ENCODE data around the gene AGT.

AGT gene

DNA sequence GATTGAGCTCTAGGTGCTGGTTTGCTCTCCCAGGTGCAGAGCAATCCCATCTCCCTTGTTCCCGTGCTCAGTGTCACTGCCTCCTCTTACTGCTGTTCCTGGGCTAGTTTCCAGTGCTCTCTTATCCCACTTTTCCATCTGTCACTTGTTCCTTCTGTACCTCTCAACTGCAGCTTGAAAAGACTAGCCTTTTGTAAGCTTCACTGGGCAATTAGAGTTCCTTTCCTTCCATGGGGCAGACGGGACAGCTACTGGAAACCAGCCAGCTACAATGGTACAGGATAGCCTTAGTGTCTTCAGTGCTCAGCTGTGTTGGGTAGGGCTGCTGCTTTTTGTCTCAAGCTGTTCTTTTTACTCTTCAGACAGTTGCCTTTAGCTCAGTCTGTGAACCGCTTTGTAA lies 31.6 kb downstream of the AGT start:
- ChIA-PET POLR2A (interaction anchor here (0.6 kb wide), 1 partner anchor 560 kb away, joined by 3 read pairs; no protein-coding TSS in a partner anchor), CTCF (no interaction called here)
- DNase-seq (ENCODE audit: extremely low spot score), result no peak
- TF ChIP-seq BHLHE40 (IDR thresholded peaks at IDR 0.05; ENCODE audit: borderline replicate concordance) (no peak), TARDBP (IDR thresholded peaks at IDR 0.05) (no peak), ARNT (IDR thresholded peaks at IDR 0.05) (no peak), FOXM1 (IDR thresholded peaks at IDR 0.05; ENCODE audit: borderline replicate concordance) (no peak), ELF4 (IDR thresholded peaks at IDR 0.05) (no peak), LEF1 (IDR thresholded peaks at IDR 0.05; ENCODE audit: borderline replicate concordance) (no peak), FOXK2 (IDR thresholded peaks at IDR 0.05) (no peak), ZNF384 (IDR thresholded peaks at IDR 0.05) (no peak), SUZ12 (IDR thresholded peaks at IDR 0.05) (no peak), CTBP1 (IDR thresholded peaks at IDR 0.05; ENCODE audit: borderline replicate concordance) (no peak), L3MBTL2 (conservative IDR thresholded peaks at IDR 0.05) (no peak), HDGF (IDR thresholded peaks at IDR 0.05; ENCODE audit: borderline replicate concordance) (no peak), NFRKB (IDR thresholded peaks at IDR 0.05) (no peak), SP1 (IDR thresholded peaks at IDR 0.05) (no peak), FOXA1 (IDR thresholded peaks at IDR 0.05) (no peak)
- TF ChIP-seq, protein P1, sequence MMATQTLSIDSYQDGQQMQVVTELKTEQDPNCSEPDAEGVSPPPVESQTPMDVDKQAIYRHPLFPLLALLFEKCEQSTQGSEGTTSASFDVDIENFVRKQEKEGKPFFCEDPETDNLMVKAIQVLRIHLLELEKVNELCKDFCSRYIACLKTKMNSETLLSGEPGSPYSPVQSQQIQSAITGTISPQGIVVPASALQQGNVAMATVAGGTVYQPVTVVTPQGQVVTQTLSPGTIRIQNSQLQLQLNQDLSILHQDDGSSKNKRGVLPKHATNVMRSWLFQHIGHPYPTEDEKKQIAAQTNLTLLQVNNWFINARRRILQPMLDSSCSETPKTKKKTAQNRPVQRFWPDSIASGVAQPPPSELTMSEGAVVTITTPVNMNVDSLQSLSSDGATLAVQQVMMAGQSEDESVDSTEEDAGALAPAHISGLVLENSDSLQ (IDR thresholded peaks at IDR 0.05), result no peak

DNA sequence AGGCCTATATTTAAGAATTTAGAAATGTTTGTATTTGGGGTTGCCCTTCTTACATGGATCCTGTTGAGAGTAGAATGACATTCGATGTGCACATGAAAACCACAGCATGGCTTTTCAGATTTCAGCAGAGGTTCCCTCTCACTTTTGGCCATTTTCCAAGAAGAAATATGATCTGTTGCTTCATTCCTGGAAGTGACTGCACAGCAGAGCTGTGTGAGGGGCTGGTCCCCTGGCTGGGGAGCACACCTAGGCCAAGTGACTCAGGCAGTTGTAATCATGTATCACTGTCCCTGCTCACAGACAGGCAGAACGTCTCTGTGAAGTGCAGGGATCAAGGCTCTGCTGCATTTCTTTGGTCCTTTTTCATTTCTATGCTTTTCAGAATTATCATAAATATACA lies 32.3 kb downstream of the AGT start:
- DNase-seq (ENCODE audit: extremely low spot score), result peak; percentile 55
- TF ChIP-seq CTBP1 (IDR thresholded peaks at IDR 0.05; ENCODE audit: borderline replicate concordance) (no peak), ARNT (IDR thresholded peaks at IDR 0.05) (no peak), FOXK2 (IDR thresholded peaks at IDR 0.05) (no peak), SUZ12 (IDR thresholded peaks at IDR 0.05) (no peak), NFRKB (IDR thresholded peaks at IDR 0.05) (no peak), SP1 (IDR thresholded peaks at IDR 0.05) (no peak), HDGF (IDR thresholded peaks at IDR 0.05; ENCODE audit: borderline replicate concordance) (no peak), TARDBP (IDR thresholded peaks at IDR 0.05) (no peak), FOXM1 (IDR thresholded peaks at IDR 0.05; ENCODE audit: borderline replicate concordance) (no peak), LEF1 (IDR thresholded peaks at IDR 0.05; ENCODE audit: borderline replicate concordance) (no peak), ZNF384 (IDR thresholded peaks at IDR 0.05) (no peak), FOXA1 (IDR thresholded peaks at IDR 0.05) (no peak), BHLHE40 (IDR thresholded peaks at IDR 0.05; ENCODE audit: borderline replicate concordance) (no peak)
- TF ChIP-seq, protein P1 (IDR thresholded peaks at IDR 0.05), result no peak
- ChIA-PET POLR2A (no interaction called here), CTCF (no interaction called here)

DNA sequence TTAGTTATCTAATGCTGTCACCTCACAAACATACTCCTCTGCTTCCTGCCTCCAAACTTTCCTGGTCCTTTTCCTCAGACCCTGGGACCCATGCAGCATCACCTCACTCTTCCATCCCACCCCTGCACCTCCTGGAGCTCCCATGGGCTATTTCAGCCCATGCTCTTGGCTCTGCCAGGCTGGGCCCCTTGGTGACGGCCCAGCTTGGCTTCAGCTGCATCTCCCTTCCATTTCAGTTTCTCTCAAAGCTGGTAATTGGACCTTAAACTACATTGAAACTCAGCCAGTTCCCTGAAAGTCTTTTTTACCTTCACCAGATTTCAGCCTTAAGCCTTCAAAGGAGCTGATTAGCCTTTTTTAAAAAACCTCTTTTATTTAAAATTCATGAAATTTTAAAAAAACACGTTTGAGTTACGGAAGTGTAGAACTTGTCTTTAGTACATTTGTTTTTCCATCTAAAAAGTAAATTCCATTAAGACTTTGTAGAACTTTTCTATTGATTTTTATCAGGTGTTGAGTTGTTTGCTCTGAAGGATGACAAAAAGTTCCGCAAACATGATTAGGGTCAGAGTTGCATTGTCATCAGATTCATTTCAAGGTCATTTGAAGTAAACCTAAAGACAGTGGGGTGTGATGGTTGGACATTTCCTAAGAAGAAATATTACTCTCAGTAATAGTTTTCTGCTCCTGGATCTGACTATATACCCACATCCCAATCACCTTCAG lies 33.5 kb downstream of the AGT start:
- CTCF ChIA-PET, result no interaction called here

DNA sequence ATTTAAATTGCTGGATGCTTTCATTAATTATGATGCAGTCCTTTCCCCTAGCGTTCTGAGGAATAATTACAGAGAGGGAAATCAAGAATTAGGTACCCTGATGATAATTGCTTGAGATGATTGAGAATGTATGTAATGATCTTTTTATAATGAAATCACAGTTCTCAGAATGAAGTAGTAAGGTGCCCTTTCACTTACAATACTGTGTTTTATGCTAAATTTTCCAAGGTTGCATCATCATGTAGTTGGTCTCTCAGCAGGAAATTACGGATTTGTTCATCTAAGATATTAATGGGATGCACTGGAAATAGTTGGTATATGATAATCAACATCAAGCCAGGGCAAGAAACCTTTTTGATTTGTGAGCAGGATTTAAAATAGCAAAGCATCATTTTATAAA lies 34.1 kb downstream of the AGT start:
- CTCF ChIA-PET, result interaction anchor here (0.7 kb wide), 1 partner anchor 34 kb away, joined by 3 read pairs; no protein-coding TSS in a partner anchor
- TF ChIP-seq FOXK2 (IDR thresholded peaks at IDR 0.05) (no peak), HDGF (IDR thresholded peaks at IDR 0.05; ENCODE audit: borderline replicate concordance) (no peak), BHLHE40 (IDR thresholded peaks at IDR 0.05; ENCODE audit: borderline replicate concordance) (no peak), L3MBTL2 (conservative IDR thresholded peaks at IDR 0.05) (no peak), ARNT (IDR thresholded peaks at IDR 0.05) (no peak), NFRKB (IDR thresholded peaks at IDR 0.05) (no peak), TARDBP (IDR thresholded peaks at IDR 0.05) (no peak), CTBP1 (IDR thresholded peaks at IDR 0.05; ENCODE audit: borderline replicate concordance) (no peak), FOXA1 (IDR thresholded peaks at IDR 0.05) (no peak), ZNF384 (IDR thresholded peaks at IDR 0.05) (no peak)
- TF ChIP-seq, protein P1 (IDR thresholded peaks at IDR 0.05), result no peak
- POLR2A ChIA-PET, result no interaction called here
- DNase-seq (ENCODE audit: extremely low spot score), result no peak

More for the DNA sequence above, 33.5 kb downstream of the AGT start:
- POLR2A ChIA-PET, result no interaction called here
- TF ChIP-seq FOXA1 (IDR thresholded peaks at IDR 0.05) (no peak), CTBP1 (IDR thresholded peaks at IDR 0.05; ENCODE audit: borderline replicate concordance) (no peak), FOXK2 (IDR thresholded peaks at IDR 0.05) (no peak), TARDBP (IDR thresholded peaks at IDR 0.05) (no peak), BHLHE40 (IDR thresholded peaks at IDR 0.05; ENCODE audit: borderline replicate concordance) (no peak), FOXM1 (IDR thresholded peaks at IDR 0.05; ENCODE audit: borderline replicate concordance) (no peak), SUZ12 (IDR thresholded peaks at IDR 0.05) (no peak), L3MBTL2 (conservative IDR thresholded peaks at IDR 0.05) (no peak), ZNF384 (IDR thresholded peaks at IDR 0.05) (no peak), SP1 (IDR thresholded peaks at IDR 0.05) (no peak), ARNT (IDR thresholded peaks at IDR 0.05) (no peak), NFRKB (IDR thresholded peaks at IDR 0.05) (no peak), HDGF (IDR thresholded peaks at IDR 0.05; ENCODE audit: borderline replicate concordance) (no peak), ELF4 (IDR thresholded peaks at IDR 0.05) (no peak), LEF1 (IDR thresholded peaks at IDR 0.05; ENCODE audit: borderline replicate concordance) (no peak)
- TF ChIP-seq, protein P1 (IDR thresholded peaks at IDR 0.05), result no peak
- no peak for DNase-seq (ENCODE audit: extremely low spot score)

DNA sequence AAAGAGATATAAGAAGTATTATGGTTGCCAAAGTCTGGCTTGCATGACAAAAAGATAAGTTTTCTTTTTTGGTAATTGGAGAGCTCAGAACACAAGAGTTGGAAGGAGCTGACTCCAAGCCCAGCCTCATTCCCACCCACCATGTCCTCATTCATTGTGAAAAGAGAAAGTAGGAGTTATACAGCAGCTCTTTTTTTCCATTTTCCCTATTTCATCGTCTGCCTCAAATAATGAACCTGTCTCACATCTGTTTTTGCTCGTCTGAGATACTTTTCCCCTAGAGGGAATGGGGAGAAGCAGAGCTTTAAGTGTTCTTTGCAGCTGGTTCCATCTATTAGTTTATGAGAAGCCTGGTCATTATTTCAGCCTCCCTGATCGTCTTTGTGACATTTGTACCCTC lies 34.7 kb downstream of the AGT start:
- POLR2A ChIA-PET, result interaction anchor here (0.6 kb wide), 1 partner anchor 9 kb away, joined by 3 read pairs; no protein-coding TSS in a partner anchor
- no peak for DNase-seq (ENCODE audit: extremely low spot score)
- CTCF ChIA-PET, result interaction anchor here (0.7 kb wide), 1 partner anchor 34 kb away, joined by 3 read pairs; no protein-coding TSS in a partner anchor
- TF ChIP-seq L3MBTL2 (conservative IDR thresholded peaks at IDR 0.05) (no peak), FOXA1 (IDR thresholded peaks at IDR 0.05) (no peak), ELF4 (IDR thresholded peaks at IDR 0.05) (no peak)

Measured in HEK293T (cell line).